Posterior vena cava (tissue), 2 donors: ENCODE data around the gene TRPM5. TPM values are rescaled to one million over a fixed set of nuclear protein-coding genes. Genes with fewer than 3 reads are reported as not detected.

Experiments used
- DNase-seq: peaks from one replicate; pipeline ENCODE4 v3.0.0-alpha.2; 2020; ENCODE audit warnings: low spot score
- intact Hi-C, 2 donors: fragments of 100-400 bp; cut with DNase I; formaldehyde crosslinking; loops; one replicate each; pipeline versions ENCODE4 v1.14.1 to v1.14.2; 2022 to 2023
- total RNA-seq, 2 donors: library from RNA; stranded (reverse); fragmentation: NEBNext Ultra II Directional; extraction: Animal tissue kit (Norgen Biotek cat#: 25700); gene quantifications; one replicate each; pipeline ENCODE4 v1.2.1, GENCODE V29; 2021
- donor health status: DM: yes; HTN: yes; CAD: no.
- donor health status: DM: yes; HTN: yes; CAD: no.

The TRPM5 gene
- total RNA-seq, 2 donors from 2014 or later, result not detected

GRCh38 chr11:2460540-2461252, 16.4 kb upstream of the TRPM5 start:
- peak; percentile 66 for DNase-seq
- intact Hi-C loops, result no loop called here

GRCh38 chr11:2459796-2460531, 15.7 kb upstream of the TRPM5 start:
- intact Hi-C loops, result no loop called here
- peak; percentile 73 for DNase-seq

GRCh38 chr11:2459016-2459725, 14.9 kb upstream of the TRPM5 start:
- DNase-seq, result peak; percentile 69
- intact Hi-C loops, result no loop called here

GRCh38 chr11:2458321-2458720, 14.0 kb upstream of the TRPM5 start:
- peak; percentile 74 for DNase-seq
- intact Hi-C loops, result no loop called here

- peak; percentile 53 for DNase-seq
- intact Hi-C loops, result no loop called here
Observed at GRCh38 chr11:2453436-2453835, 9.1 kb upstream of the TRPM5 start.

GRCh38 chr11:2452321-2453012, 8.2 kb upstream of the TRPM5 start:
- intact Hi-C loops, result no loop called here
- DNase-seq, result peak; percentile 60

- intact Hi-C loops, result no loop called here
- DNase-seq, result peak; percentile 72
Observed at GRCh38 chr11:2451916-2452315, 7.6 kb upstream of the TRPM5 start.

GRCh38 chr11:2451336-2451735, 7.0 kb upstream of the TRPM5 start:
- intact Hi-C loops, result no loop called here

GRCh38 chr11:2450321-2451041, 6.2 kb upstream of the TRPM5 start:
- intact Hi-C loops, result no loop called here

More at GRCh38 chr11:2451336-2451735, 7.0 kb upstream of the TRPM5 start:
- DNase-seq, result peak; percentile 70

GRCh38 chr11:2449548-2450320, 5.4 kb upstream of the TRPM5 start:
- DNase-seq, result peak; percentile 57
- intact Hi-C loops, result no loop called here

More at GRCh38 chr11:2450321-2451041, 6.2 kb upstream of the TRPM5 start:
- DNase-seq, result peak; percentile 82

- DNase-seq, result peak; percentile 70
- intact Hi-C loops, result no loop called here
Observed at GRCh38 chr11:2448661-2449547, 4.6 kb upstream of the TRPM5 start.

- intact Hi-C loops, result no loop called here
- peak; percentile 65 for DNase-seq
Observed at GRCh38 chr11:2447951-2448650, 3.8 kb upstream of the TRPM5 start.

GRCh38 chr11:2447253-2447950, 3.1 kb upstream of the TRPM5 start:
- intact Hi-C loops, result no loop called here
- DNase-seq, result no peak

GRCh38 chr11:2446590-2447252, 2.4 kb upstream of the TRPM5 start:
- intact Hi-C loops, result no loop called here
- peak; percentile 82 for DNase-seq

GRCh38 chr11:2445746-2446551, 1.6 kb upstream of the TRPM5 start:
- intact Hi-C loops, result no loop called here
- peak; percentile 72 for DNase-seq
